Mesothelial cell of epicardium (in vitro differentiated cells): ENCODE data around the gene ZFHX2. TPM values are rescaled to one million over a fixed set of nuclear protein-coding genes. Genes with fewer than 3 reads are reported as not detected.

Source experiments
- DNase-seq, 2 experiments: peaks; one replicate each; pipeline ENCODE4 v3.0.0; 2021; ENCODE audit warnings: low spot score in 2 of 2; ENCODE audit not compliant: unreplicated experiment in 2 of 2
- H3K27ac Mint-ChIP-seq: 2 replicates; pipeline ENCODE4 v1.8.0; 2021; ENCODE audit warnings: mixed read lengths
- H3K27me3 Mint-ChIP-seq: 2 replicates; pipeline ENCODE4 v1.8.0; 2021; ENCODE audit warnings: low read depth, mixed read lengths
- H3K36me3 Mint-ChIP-seq: 2 replicates; pipeline ENCODE4 v1.8.0; 2021; ENCODE audit warnings: mixed read lengths
- H3K4me1 Mint-ChIP-seq: 2 replicates; pipeline ENCODE4 v1.8.0; 2021; ENCODE audit warnings: mixed read lengths
- H3K4me3 Mint-ChIP-seq: 2 replicates; pipeline ENCODE4 v1.8.0; 2021; ENCODE audit warnings: mild to moderate bottlenecking, moderate library complexity, mixed read lengths
- H3K9me3 Mint-ChIP-seq: 2 replicates; pipeline ENCODE4 v1.8.0; 2021; ENCODE audit warnings: mixed read lengths
- CTCF ChIP-seq: fragments of 200-600 bp; sonication (generic); IDR thresholded peaks from one replicate; pipeline ENCODE4 v1.5.0; 2021; ENCODE audit warnings: antibody characterized with exemption; ENCODE audit not compliant: unreplicated experiment
- total RNA-seq: library from RNA; stranded (reverse); gene quantifications from 3 replicates; pipeline ENCODE4 v1.2.1, GENCODE V29; 2021

ZFHX2 gene
- total RNA-seq, 1 donor from 2014 or later, result 13.7 TPM

GRCh38 chr14:23579739-23580138 lies 28.2 kb upstream of the ZFHX2 start:
- peaks cover 77% of the 10 kb centered on the region for H3K27me3 Mint-ChIP-seq
- no peak overlapping the region for H3K27ac Mint-ChIP-seq
- H3K36me3 Mint-ChIP-seq, result peaks cover 3% of the 10 kb centered on the region
- no peak for DNase-seq
- peaks cover 19% of the 10 kb centered on the region for H3K4me1 Mint-ChIP-seq
- H3K9me3 Mint-ChIP-seq, result no peaks in the 10 kb centered on the region
- no peak overlapping the region for H3K4me3 Mint-ChIP-seq
- TF ChIP-seq CTCF, result no peak

DNA sequence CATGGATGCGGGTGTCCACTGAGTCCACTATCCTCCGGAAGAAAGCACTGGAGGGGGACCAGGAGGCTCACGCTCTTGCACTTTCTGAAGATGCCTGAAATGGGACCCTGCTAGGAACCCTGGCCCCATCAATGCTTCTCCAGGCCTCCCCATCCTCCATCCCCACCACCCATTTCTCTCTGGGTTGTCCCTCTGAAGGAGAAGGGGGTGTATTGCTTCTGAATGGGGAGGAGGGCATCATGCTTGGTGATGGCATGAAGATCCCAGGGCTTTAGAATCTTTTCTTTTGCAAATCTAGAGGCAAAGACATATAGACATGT lies 27.7 kb upstream of the ZFHX2 start:
- no peaks in the 10 kb centered on the region for H3K9me3 Mint-ChIP-seq
- no peak for DNase-seq
- peaks cover 81% of the 10 kb centered on the region for H3K27me3 Mint-ChIP-seq
- H3K4me3 Mint-ChIP-seq, result peak overlapping the region; percentile 61
- peaks cover 3% of the 10 kb centered on the region for H3K36me3 Mint-ChIP-seq
- TF ChIP-seq CTCF, result no peak
- H3K4me1 Mint-ChIP-seq, result peaks cover 19% of the 10 kb centered on the region
- no peak overlapping the region for H3K27ac Mint-ChIP-seq

GRCh38 chr14:23578560-23579310 lies 27.2 kb upstream of the ZFHX2 start, which contains the start of gene JPH4:
TSS of gene JPH4 (minus strand) at chr14:23578790. CDS start at chr14:23577453, 1,337 bp downstream.
- TF ChIP-seq CTCF, result no peak
- H3K27me3 Mint-ChIP-seq, result peaks cover 81% of the 10 kb centered on the region
- DNase-seq, result no peak
- H3K4me3 Mint-ChIP-seq, result peak within 1 kb of the TSS; percentile 61
- H3K36me3 Mint-ChIP-seq, result peaks cover 3% of the 10 kb centered on the region
- H3K4me1 Mint-ChIP-seq, result peaks cover 19% of the 10 kb centered on the region
- H3K9me3 Mint-ChIP-seq, result no peaks in the 10 kb centered on the region
- H3K27ac Mint-ChIP-seq, result no peak within 1 kb of the TSS

DNA sequence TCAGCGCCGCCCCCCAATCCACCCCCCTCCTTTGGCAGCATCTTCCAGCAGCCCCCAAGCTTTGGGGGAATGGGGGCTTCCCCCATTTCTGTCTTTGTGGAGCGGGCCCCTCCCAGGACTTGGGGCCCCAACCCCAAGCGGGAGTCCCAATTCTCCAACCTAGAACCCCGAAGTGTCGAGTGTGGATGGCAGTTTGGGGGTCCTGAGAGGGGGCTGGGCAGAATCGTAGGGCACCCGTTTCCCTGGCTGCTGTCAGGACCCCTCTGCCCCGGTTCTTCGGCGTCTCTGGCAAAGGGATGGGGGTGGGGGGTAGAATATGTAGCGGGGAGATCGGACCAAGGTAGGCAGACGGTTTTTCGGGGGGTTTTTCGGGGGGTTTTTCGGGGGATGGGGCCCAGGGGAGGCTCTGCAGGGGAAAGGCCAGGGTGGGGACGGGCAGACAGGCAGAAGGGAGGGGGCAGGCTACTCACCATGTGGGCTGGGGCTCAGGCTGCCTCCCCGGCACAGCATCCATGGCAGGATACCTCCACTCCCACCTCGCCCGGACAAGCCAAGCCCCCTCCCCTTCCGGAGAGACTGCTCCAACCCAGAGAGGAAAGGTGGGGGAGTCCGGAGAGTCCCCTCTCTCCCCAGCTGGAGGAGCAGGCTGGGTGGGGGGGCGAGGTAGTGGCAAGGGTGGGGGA lies 26.3 kb upstream of the ZFHX2 start:
- no peak for DNase-seq
- H3K27me3 Mint-ChIP-seq, result peaks cover 86% of the 10 kb centered on the region
- no peak for TF ChIP-seq CTCF
- H3K9me3 Mint-ChIP-seq, result no peaks in the 10 kb centered on the region
- H3K36me3 Mint-ChIP-seq, result peaks cover 3% of the 10 kb centered on the region
- H3K27ac Mint-ChIP-seq, result no peak overlapping the region
- peaks cover 19% of the 10 kb centered on the region for H3K4me1 Mint-ChIP-seq
- H3K4me3 Mint-ChIP-seq, result peak overlapping the region; percentile 61

DNA sequence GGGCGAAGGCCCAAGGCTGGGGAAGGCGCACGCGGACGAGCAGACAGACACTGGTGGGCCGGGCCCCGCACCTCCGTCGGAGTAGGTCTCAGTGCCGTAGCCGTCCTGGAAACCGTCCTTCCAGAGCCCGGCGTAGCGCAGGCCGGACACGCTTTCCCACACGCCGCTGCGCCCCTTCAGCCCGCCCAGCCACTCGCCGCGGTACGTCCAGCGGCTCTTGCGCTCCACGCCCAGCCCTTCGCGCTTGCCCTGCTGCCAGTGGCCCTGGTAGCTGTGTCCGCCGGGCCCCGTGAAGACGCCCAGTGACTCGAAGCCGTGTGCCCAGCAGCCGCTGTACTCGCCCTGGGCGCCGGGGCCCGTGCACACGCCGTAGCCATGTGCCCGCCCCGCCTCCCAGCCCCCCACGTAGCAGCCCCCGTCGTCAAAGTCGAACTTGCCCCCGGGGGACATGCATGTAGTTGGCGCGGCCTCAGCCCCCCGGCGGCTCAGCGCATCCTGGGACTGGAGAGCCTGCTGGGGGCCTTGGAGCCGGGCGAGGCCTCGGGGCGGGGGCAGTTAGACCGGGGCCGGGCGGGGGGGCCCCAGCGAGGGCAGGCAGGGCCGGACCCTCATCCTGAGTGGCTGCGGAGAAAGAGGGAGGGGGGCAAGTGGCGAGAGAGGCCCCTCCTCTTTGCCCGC lies 25.6 kb upstream of the ZFHX2 start:
- Mint-ChIP-seq H3K4me1 (peaks cover 19% of the 10 kb centered on the region), H3K4me3 (peak overlapping the region; percentile 57), H3K27me3 (peaks cover 86% of the 10 kb centered on the region), H3K27ac (no peak overlapping the region), H3K9me3 (no peaks in the 10 kb centered on the region), H3K36me3 (peaks cover 3% of the 10 kb centered on the region)
- peak in 1 of 2 experiments; percentile 56 for DNase-seq
- TF ChIP-seq CTCF, result no peak
